Eye (tissue), 1 donor: ENCODE measurements around the gene IGSF23.
A peak's percentile ranks its signal among the peaks of the same experiment; 100 is the strongest.

Experiments used
- DNase-seq: peaks from one replicate; pipeline ENCODE4 v3.0.0-alpha.2; 2015

The IGSF23 gene

DNA sequence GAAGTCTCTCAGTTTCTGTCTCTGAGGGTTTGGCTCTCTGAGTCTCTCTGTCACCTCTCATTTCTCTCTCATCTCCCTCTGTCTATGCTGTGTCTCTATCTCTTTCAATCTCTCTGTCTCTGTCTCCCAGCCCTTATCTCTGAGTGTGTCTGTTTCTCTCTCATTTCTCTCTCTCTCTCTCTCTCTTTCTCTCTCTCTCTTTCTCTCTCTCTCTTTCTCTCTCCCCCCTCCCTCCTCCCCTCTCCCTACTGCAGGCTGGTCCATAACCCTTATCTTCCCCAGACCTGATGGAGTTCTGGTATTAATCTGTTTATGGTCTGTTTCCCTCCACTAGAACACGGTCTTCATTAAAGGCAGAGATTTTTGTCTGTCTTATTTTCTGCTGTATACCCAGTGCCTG is 29.0 kb downstream of the IGSF23 start:
- DNase-seq: no peak

DNA sequence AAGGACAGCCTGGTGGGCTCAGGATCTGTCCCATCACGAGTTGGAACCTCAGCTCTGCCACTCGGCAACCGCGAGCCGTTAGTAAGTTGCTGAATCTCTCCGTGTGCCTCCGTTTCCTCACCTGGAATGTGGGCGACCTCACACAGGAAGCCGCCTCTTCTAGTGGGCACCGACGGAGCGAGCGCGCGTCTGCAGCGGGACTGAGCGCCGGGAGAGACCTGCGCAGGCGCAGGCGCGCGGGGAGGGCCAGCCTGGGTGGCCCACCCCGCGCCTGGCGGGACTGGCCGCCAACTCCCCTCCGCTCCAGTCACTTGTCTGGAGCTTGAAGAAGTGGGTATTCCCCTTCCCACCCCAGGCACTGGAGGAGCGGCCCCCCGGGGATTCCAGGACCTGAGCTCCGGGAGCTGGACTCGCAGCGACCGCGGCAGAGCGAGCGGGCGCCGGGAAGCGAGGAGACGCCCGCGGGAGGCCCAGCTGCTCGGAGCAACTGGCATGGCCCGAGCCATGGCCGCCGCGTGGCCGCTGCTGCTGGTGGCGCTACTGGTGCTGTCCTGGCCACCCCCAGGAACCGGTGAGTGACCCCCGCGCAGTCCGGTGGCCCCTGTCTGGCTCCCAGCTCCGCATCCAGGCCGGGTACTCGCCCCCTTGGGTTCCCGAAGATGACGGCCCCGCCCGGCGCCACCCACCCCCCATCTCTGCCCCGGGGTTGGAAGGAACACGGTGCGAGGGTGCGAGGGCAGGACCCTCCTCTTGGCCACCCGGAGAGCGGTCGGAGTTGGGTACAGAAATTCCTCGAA is 30.4 kb downstream of the IGSF23 start, which contains the start of gene PVR:
TSS of gene PVR (plus strand) at position 306 of the 797 bp plus-strand sequence. CDS start at position 493, 187 bp downstream.
- DNase-seq: peak; percentile 82

DNA sequence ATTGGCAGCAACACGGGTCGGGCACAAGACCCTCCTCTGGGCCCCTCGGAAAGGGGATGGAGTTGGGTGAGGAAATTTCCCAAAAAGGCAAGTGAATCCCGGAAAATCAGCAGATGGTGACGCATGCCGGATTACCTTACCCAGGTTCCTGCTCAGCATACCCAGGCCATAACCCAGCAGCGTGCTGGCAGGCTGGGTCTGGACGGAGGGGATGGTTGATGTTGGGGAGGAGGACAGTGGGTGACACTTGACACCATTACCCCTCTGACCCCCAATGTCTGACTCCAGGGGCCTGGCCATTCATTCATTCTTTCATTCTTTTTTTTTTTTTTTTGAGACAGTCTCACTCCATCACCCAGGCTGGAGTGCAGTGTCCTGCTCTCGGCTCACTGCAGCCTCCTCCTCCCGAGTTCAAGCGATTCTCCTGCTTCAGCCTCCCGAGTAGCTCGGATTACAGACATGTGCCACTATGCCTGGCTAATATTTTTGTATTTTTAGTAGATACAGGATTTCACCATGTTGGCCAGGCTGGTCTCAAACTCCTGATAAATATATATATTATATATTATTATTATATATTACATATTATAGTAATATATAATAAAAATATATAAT is 31.1 kb downstream of the IGSF23 start:
- peak; percentile 80 for DNase-seq

DNA sequence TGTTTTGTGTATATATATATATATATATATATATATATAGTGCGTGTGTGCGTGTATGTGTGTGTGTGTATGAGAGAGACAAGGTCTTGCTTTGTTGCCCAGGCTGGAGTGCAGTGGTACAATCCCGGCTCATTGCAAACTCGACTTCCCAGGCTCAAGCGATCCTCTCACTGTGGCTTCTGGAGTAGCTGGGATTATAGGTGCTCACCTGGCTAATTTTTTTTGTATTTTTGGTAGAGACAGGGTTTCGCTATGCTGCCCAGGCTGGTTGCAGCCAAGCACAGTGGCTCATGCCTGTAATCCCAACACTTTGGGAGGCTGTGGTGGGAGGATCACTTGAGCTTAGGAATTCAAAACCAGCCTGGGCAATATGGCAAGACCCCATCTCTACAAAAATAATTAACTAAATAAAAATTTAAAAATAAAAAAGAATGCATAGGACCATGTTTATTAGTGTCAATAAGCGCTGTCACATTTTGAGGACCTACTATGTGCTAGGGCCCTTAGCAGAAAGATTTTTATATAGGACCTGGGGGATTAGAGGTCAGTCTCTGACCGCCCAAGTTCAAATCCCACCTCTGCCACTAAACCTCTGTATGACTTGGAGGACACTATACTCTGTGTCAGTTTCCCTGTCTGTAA is 32.2 kb downstream of the IGSF23 start:
- DNase-seq: peak; percentile 54

DNA sequence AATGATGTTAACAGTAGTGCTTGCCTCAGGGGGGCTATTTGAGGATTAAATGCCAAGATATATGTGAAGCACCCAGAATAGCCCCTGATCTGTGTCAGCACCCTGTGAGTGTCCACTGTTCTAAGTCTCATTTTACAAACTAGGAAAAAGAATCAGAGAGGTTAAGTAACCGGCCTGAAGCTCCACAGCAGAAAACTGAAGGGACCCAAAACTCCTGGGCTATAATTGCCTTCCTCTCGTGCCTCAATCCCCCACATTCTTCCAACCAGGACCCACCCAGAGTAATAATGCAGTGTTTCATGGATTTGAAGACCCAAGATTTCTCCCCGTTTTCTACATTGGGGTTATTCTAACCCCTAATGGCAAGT is 32.7 kb downstream of the IGSF23 start:
- no peak for DNase-seq

DNA sequence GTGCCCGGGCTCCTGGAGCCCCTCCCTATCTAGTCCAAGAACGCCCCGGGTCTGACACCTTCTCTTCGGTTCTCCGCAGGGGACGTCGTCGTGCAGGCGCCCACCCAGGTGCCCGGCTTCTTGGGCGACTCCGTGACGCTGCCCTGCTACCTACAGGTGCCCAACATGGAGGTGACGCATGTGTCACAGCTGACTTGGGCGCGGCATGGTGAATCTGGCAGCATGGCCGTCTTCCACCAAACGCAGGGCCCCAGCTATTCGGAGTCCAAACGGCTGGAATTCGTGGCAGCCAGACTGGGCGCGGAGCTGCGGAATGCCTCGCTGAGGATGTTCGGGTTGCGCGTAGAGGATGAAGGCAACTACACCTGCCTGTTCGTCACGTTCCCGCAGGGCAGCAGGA is 33.8 kb downstream of the IGSF23 start:
- no peak for DNase-seq

DNA sequence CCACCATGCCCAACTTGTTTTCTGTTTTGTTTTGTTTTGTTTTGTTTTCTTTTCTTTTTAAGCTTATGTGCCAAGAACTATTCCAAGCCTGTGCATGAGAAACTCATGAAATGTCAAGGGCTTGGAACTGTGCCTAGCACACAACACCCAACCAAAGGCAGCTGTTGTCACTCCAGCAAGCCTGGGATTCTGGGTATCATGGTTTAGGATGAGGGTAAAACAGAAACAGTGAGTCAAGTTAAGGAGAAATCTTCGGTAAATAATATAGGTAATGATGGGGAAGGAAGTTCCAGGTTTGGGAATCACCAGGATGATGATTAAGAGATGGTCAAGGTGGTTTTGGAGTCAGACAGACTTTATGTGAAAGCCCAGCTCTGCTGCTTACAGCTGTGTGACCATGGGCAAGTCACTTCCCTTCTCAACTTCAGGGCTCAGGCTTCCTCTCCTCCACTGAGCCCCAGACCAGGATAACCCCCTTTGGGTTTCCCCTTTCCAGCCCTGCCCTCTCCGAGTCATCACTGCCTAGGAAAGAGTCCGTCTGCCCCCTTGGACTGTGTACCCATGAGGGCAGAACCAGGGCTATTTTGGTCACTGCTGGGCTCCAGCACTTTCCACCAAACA is 35.4 kb downstream of the IGSF23 start:
- no peak for DNase-seq

DNA sequence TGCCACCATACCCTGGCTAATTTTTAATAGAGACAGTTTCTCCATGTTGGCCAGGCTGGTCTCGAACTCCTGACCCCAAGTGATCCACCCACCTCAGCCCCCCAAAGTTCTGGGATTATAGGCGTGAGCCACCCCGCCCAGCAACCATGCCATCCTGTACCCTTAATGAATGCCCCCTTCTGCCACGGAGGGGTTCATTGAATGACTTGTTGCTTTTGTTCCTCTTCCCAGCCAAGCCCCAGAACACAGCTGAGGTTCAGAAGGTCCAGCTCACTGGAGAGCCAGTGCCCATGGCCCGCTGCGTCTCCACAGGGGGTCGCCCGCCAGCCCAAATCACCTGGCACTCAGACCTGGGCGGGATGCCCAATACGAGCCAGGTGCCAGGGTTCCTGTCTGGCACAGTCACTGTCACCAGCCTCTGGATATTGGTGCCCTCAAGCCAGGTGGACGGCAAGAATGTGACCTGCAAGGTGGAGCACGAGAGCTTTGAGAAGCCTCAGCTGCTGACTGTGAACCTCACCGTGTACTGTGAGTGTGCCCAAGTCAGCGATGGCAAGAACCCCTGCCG is 36.3 kb downstream of the IGSF23 start:
- no peak for DNase-seq

DNA sequence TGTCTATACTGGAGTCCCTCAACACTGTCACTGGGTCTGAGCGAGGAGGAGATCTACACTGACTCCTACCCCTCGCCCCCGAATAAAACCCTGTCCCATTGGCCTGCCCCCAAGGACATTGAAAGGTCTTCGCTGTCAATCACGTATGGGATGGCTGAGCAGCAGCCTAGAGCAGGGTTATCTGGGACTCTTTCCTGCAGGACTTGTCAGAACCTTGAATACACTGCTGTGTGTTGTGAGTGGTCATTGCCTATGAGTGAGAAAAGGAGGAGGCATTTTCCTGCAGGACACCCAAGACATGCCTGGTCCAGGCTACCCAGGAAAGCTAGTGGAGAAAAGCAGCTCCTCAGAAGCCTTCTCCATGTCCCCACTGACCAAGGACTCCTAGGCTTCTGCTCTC is 40.0 kb downstream of the IGSF23 start:
- DNase-seq: no peak

DNA sequence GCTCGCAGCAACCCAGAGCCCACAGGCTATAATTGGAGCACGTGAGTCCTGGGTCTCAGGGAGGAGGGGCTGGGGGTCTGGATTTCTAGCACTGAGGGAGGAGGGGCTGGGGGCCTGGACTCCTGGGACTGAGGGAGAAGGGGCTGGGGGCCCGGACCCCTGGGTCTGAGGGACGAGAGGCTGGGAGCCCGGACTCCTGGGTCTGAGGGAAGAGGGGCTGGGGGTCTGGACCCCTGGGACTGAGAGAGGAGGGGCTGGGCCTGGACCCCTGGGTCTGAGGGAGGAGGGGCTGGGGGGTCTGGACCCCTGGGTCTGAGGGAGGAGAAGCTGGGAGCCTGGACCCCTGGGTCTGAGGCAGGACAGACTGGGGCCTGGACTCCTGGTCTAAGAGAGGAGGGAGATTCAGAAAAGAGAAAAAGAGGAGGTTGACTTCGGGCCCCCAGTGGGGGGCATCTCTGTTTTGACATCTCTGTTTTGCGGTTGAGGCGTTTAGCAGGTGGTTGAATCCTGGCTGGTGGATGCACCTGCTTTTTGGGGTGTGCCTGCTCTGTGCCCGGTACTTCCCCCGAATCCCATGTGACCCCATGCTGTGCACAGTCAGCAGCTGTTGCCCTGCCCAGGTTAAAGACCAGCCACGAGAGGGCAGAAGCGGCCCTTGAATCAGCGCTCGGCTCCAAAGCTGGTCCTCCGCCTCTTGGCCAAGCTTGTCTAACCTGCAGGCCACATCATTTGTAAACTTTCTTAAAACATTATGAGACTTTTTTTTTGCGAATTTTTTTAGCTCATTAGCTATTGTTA is 40.8 kb downstream of the IGSF23 start:
- no peak for DNase-seq

DNA sequence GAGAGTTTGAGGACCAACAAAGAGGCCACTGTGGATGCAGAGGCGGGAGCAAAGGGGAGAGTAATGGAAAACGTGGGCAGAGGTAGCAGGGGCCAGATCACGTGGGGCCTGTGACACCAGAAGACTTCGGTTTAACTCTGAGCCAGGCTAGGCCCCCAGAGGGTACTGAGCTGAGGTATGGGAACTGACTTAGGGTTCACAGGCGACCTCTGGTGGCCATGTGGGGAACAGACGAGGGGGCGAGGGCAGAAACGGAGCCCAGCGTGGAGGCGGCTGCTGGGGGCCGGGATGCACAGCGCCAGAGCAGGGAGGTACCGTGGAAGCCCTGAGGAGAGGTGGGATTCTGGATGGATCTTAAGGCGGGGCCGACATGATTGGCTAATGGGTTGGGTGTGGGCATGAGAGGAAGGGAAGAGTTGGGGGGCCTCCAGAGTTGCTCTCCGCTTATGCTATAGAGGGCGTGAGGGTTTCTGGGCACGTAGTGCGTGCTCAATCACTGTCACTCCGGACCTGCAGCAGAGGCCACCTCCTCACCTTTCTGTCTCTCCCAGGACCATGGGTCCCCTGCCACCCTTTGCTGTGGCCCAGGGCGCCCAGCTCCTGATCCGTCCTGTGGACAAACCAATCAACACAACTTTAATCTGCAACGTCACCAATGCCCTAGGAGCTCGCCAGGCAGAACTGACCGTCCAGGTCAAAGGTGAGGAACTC is 44.0 kb downstream of the IGSF23 start:
- DNase-seq: peak; percentile 84

DNA sequence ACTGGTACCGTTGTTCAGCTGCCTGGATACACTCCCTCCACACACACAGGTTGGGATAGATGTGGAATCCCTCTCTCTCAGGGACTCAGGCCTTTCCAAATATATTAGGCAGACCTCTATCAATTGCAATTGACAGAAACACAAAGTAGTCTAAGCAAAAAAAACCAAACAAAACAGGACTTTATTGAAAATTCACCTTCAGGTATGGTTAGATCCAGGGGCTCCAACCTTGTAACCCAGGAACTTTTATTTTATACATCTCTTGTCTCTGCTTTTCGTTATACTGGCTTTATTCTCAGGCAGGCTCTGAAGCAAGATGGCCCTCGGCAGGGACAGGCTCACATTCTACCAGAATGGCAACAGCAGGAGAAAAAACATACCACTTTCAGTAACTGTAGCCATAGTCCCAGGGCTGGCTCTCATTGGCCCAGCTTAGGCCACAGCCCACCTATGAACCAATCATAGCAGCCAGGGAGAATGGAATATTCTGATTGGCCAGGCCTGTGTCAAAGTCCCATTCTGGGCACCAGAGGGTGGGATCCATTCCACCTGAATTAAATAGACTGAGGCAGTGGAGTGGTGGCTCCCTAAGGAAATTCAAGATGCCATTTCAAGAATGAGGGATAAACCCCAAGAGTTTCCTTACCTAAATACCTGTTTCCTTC is 44.8 kb downstream of the IGSF23 start:
- no peak for DNase-seq

DNA sequence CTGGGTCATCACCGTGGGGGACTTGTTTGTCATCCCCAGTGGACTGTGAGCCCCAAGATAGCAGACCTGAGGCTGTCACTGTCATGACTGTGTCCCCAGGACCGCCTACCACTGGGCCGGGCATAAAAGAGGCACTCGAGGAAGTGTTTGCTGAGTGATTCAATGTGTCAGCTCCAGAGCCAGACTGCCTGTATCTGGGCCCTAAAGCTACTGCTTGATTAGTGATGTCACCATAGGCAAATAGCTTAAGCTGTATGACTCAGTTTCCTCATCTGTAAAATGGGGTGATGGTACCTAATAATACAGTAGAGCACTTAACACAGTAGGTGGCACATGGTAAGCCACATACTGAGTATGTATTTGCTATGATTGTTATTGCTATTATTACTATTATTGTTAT is 46.7 kb downstream of the IGSF23 start:
- no peak for DNase-seq

DNA sequence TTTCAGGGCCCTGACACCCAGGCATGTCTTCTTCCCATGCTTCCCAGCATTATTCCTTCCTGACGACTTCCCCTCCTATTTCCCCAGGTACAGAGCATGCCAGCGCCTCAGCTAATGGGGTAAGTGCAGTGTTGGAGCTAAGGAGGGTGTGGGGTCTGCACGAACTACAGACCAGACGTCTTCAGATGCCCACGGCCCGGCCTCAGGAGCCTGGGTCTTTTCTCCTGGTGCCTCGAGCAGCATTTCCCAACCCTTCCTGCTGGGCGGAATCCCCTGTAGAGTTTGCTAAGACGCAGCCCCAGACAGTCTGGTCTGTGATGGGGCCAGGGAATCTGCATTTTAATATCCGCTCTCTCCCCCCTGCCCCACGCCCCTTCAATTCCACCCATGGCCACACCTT is 47.8 kb downstream of the IGSF23 start:
- no peak for DNase-seq

DNA sequence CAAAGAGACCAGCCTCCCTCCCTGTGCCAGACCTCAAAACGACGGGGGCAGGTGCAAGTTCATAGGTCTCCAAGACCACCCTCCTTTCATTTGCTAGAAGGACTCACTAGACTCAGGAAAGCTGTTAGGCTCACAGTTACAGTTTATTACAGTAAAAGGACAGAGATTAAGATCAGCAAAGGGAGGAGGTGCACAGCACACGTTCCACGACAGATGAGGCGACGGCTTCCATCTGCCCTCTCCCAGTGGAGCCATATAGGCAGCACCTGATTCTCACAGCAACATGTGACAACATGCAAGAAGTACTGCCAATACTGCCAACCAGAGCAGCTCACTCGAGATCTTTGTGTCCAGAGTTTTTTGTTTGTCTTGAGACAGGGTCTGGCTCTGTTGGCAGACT is 48.5 kb downstream of the IGSF23 start:
- no peak for DNase-seq

DNA sequence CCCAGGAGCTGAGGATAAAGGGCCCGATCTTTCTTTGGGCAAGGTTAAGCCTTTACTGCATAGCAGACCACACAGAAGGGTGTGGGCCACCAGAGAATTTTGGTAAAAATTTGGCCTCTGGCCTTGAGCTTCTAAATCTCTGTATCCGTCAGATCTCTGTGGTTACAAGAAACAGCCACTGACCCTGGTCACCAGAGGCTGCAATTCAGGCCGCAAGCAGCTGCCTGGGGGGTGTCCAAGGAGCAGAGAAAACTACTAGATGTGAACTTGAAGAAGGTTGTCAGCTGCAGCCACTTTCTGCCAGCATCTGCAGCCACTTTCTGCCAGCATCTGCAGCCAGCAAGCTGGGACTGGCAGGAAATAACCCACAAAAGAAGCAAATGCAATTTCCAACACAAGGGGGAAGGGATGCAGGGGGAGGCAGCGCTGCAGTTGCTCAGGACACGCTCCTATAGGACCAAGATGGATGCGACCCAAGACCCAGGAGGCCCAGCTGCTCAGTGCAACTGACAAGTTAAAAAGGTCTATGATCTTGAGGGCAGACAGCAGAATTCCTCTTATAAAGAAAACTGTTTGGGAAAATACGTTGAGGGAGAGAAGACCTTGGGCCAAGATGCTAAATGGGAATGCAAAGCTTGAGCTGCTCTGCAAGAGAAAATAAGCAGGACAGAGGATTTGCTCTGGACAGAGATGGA is 49.5 kb downstream of the IGSF23 start:
- DNase-seq: no peak

DNA sequence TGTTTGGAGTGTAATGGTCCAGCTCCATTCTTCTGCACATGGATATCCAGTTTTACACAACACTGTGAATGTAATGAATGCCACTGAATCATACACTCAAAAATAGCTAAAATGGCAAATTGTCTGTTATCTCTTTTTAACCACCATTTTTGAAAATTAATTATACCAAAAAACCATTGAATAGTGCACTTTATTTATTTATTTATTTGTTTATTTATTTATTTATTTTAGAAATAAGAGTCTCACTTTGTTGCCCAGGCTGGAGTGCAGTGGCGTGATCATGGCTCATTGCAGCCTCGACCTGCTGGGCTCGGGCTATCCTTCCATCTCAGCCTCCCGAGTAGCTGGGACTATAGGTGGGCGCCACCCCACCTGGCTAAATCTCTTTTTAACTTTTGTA is 50.6 kb downstream of the IGSF23 start:
- DNase-seq: no peak

DNA sequence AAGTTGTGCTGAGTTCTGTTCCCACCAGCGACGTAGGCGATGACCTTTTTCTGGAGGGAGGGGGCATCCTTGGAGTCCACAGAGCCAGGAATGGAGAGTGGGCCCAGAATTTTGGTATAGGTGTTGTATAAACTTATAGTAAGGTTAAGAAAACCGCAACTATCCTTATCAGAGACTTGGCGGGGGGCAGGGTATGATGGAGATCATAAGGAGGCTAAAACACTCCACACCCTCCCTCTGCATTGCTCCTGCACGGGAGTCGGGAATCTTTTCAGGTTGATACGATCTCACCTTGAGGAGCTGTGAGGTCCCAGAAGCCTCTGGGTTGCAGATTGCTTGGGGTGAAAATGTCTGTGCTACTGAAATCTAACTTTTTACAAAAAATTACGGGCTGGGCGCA is 51.6 kb downstream of the IGSF23 start:
- DNase-seq: no peak

DNA sequence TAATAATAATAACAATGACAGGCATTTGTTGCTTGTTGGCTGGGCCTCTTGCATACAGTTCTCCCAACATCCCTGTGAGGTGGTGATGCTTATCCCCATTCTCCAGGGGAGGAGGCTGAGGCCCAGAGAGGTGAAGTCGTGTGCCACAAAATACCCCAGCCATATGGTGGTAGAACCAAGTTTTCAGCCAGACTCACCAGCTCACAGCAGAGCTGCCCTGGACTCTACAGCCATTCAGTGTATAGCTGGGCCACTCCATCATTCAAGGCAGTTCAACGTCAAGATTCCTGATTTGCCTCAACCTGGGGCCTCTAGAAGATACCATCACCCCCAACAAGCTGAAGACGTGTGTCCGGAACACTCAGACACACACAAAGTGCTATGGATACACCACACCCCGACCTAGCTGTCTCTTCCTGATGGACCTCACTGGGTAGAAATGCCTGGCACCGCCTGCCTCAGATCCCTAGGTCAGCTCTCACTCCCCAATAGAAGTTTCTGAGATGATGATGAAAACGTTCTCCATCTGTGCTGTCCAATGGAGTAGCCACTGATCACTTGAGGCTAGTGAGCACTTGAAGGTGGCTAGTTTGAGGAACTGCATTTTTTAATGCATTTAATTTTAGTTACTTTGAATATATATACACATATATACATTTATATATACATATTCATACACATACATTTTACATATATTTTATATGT is 53.6 kb downstream of the IGSF23 start:
- peak; percentile 59 for DNase-seq
